NCI-H345 treated with DMSO at 0.1 percent for 48 hours (cell line): Measurements from ENCODE around the gene BICRAL.
"Not testable (repeated sequence)": the region's sequence is repeated elsewhere in the genome, so short reads cannot be mapped to it uniquely, and the experiment has no call there.

Source experiments
- DNase-seq: peaks from one replicate; lab custom pipeline; 2025; ENCODE audit not compliant: unreplicated experiment; lab: John Stamatoyannopoulos, UW

BICRAL gene

GRCh38 chr6:42894041-42894828 is 112.4 kb downstream of the BICRAL start:
- DNase-seq = not testable (repeated sequence)

DNA sequence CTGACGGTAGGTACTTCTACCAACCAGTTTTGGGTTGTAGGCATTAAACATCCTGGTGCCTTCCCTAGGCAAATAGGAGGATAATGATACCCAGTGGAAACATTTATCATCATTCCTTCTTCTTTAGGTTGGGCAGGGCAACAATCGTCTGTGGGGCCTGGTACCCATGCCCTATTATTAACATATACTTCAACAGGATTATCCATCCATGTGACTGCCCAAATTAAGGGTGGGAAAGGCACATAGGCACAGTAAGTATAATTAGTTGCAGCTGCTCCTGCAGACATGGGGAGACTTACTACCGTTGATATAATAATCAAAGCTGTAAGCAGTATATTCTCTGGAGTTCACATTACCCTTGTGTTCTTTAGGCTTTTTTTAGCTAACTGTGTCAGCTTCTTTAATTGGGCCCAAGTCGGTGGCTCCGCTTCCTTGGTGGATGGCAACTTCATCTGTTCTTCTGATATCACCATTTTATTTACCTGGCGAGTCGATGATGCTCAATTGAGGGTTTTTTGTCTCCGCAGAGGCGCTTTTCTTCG is 114.4 kb downstream of the BICRAL start:
- DNase-seq = no peak

- peak; percentile 60 for DNase-seq
Measured at GRCh38 chr6:42898891-42899361, 117.1 kb downstream of the BICRAL start.

GRCh38 chr6:42899871-42900270 is 118.0 kb downstream of the BICRAL start:
- DNase-seq = peak; percentile 31

- DNase-seq = peak; percentile 82
Measured at GRCh38 chr6:42901538-42901957, 119.7 kb downstream of the BICRAL start.

DNA sequence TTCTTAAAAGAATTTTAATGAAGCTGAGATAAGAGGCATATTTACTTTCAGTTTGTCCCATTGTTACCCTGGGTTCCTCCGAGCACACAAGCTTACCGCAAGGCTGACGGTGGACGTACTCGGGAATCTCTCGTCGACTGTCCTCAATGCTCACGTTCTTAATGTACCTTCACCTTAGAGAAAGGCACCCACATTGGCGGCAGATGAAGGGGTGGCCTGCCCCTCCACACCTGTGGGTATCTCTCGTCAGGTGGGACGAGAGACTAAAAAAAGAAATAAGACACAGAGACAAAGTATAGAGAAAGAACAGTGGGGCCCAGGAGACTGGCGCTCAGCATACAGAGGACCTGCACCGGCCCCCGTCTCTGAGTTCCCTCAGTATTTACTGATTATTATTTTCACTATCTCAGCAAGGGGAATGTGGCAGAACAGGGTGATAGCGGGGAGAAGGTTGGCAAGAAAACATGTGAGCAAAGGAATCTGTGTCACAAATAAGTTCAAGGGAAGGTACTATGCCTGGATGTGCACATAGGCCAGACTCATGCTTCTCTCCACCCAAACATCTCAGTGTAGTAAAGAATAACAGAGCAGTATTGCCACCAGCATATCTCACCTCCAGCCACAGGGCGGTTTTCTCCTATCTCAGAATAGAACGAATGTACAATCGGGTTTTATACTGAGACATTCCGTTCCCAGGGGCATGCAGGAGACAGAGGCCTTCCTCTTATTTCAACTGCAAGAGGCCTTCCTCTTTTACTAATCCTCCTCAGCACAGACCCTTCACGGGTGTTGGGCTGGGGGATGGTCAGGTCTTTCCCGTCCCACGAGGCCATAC is 120.8 kb downstream of the BICRAL start:
- not testable (repeated sequence) for DNase-seq

- no peak for DNase-seq
Measured at GRCh38 chr6:42904467-42904866, 122.6 kb downstream of the BICRAL start.

- no peak for DNase-seq
Measured at GRCh38 chr6:42907336-42907735, 125.5 kb downstream of the BICRAL start.

GRCh38 chr6:42909835-42910234 is 128.0 kb downstream of the BICRAL start:
- DNase-seq = no peak

DNA sequence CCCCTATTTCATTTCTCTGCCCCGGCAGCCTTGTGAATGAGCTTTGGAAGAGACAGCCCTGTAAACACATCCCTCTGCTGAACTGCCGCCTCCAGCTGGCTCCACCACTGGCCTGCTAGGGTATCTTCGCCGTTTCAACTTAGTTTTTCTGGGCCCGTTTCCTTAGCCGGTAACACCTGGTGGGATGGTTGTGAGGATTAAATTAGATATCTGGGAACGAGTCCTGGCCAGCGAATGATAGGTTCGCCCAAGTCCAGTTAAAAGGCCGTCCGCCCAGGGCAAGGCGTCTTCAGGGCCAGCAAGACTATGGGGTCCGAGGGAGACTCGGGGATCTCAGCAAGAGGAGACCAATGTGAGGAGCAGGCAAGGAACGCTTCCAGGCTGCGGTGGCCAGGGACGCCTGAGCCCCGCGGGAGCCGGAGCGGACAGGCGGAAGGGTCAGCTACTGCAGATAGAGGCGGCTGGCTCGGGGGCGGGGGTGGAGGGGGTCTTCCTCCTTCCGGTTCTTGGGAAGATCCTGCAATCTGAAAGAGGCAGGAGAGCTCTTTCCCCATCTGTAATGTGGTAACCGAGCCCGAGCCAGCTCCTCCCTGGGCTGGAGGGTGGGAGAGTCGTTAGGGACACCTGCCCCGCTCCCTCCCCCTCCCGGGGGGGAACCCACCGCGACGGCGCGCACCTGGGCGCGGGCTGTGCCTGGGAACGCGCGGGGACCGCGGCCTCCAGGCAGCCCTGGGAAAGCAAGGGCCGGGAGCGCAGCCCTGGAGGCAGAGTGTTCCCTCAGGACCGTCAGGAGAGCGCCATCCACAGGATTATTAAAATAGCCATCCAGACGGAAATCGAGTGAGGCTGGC is 129.5 kb downstream of the BICRAL start:
- DNase-seq = no peak

DNA sequence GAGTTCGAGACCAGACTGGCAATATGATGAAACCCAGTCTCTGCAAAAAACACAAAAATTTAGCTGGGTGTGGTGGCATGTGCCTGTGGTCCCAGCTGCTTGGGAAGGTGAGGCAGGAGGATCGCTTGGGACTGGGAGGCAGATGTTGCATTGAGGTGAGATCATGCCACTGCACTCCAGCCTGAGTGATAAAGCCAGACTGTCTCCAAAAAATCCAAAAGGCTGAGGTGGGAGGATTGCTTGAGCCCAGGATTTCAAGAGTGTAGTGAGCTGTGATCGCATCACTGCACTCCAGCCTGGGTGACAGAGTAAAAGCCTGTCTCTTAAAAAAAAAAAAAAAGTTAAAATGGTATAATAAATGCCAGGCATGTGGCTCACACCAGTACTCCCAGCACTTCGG is 132.7 kb downstream of the BICRAL start:
- DNase-seq = no peak

DNA sequence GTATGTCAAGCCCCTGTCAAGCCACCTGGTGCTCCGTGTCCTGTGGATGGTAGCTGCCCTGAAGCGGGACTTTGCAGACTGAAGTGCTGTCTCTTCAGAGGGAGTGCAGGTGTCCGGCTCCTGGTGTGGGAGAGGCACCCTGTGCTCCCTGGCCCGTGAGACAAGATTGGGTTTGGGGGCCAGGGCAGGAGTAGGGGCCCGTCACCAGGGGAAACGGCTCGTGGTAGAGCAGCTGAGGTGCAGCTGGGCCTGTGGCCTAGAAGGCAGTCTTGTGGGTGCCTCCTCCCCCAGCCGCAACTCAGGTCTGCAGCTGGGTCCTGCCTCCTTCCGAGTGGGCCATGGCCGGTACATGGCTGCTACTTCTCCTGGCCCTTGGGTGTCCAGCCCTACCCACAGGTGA is 133.9 kb downstream of the BICRAL start, which contains the start of gene PTCRA:
PTCRA (plus strand) TSS at position 322 of the 400 bp plus-strand sequence; CDS start at position 339, 17 bp downstream.
- no peak for DNase-seq

- no peak for DNase-seq
Measured at GRCh38 chr6:42916288-42916687, 134.4 kb downstream of the BICRAL start.
